Measurements from ENCODE around the gene MYL9. TPM values are rescaled to one million over a fixed set of nuclear protein-coding genes. Genes with fewer than 3 reads are reported as not detected.

The MYL9 gene
- total and polyA plus RNA-seq, 2 of the 4 experiments (the other 2 are of a cell fraction), result 97.5 to 425 TPM

GRCh38 chr20:36569847-36570429 is 28.6 kb downstream of the MYL9 start:
- ChIA-PET POLR2A (ENCODE audit: unreplicated experiment) (no interaction called here), CTCF (interaction anchor here (0.9 kb wide), 1 partner anchor 34 kb away, joined by 3 read pairs; no protein-coding TSS in a partner anchor)
- dilution Hi-C loops (cut with HindIII; ENCODE audit: low sequenced_read_pairs, unreplicated experiment), result no loop called here
- H2AK9ac ChIP-seq (replicated peaks; ENCODE audit: low read depth, low read length, poor library complexity), result no peak overlapping the region
- H3K4me3 ChIP-seq (ENCODE audit: insufficient read depth, low read depth, low read length), result no peak overlapping the region
- in situ Hi-C loops (cut with MboI; ENCODE audit: low sequenced_read_pairs), result no loop called here
- no peak overlapping the region for H3K23ac ChIP-seq (ENCODE audit: low read depth, low read length)
- no peaks in the 10 kb centered on the region for H3K27me3 ChIP-seq (ENCODE audit: control insufficient read depth, insufficient read depth, low read length)
- no peak overlapping the region for H2BK20ac ChIP-seq (ENCODE audit: low read depth, low read length)
- WGBS, 2 experiments (ENCODE audit: extremely low coverage in 2 of 2, insufficient read length in 1 of 2), result 90% methylated on average over 2 of the region's 7 CpGs; no CpG with 5 or more reads in 1 of the 2 experiments
- no peak overlapping the region for H3K9ac ChIP-seq (ENCODE audit: low read depth, low read length)
- no peak overlapping the region for H3K4me2 ChIP-seq (ENCODE audit: low read depth, low read length)
- no peaks in the 10 kb centered on the region for H3K36me3 ChIP-seq (ENCODE audit: control insufficient read depth, insufficient read depth, low read length)
- no TSS peak for BruUV-seq (replicated peaks)
- intact Hi-C loops (cut with micrococcal nuclease), result no loop called here
- H2BK5ac ChIP-seq (ENCODE audit: low read depth, low read length, poor library complexity, severe bottlenecking), result no peak overlapping the region
- ATAC-seq (ENCODE audit: low read depth) (no peak), DNase-seq (peak; percentile 65)
- peaks cover 4% of the 10 kb centered on the region for H3K9me3 ChIP-seq (ENCODE audit: control insufficient read depth, insufficient read depth, low read length)
- H3K14ac ChIP-seq (replicated peaks; ENCODE audit: low read depth, low read length), result no peak overlapping the region
- H3K56ac ChIP-seq (ENCODE audit: extremely low read depth, insufficient read depth, low read length), result no peak overlapping the region
- H4K5ac ChIP-seq (ENCODE audit: low read depth, low read length), result no peak overlapping the region
- no peak overlapping the region for H3K4ac ChIP-seq (ENCODE audit: low read depth, low read length)
- no peak overlapping the region for H2BK15ac ChIP-seq (ENCODE audit: low read depth, low read length)
- peaks cover 4 to 11% of the 10 kb centered on the region in 2 experiments; a peak in 3 of 4 replicates for H3K79me1 ChIP-seq (ENCODE audit: low read depth in 1 of 2, low read length in 2 of 2)
- no peak overlapping the region for H2BK120ac ChIP-seq (ENCODE audit: low read depth, low read length)
- peaks cover 3% of the 10 kb centered on the region; the same call in 1 of the 2 replicates for H4K20me1 ChIP-seq (ENCODE audit: insufficient read depth, low read length)
- H3K9me1 ChIP-seq (ENCODE audit: insufficient read depth, low read length), result peaks cover 10% of the 10 kb centered on the region
- H4K8ac ChIP-seq (ENCODE audit: low read depth in 2 of 2, low read length in 2 of 2), result no peak overlapping the region
- H3K4me1 ChIP-seq (ENCODE audit: control insufficient read depth, insufficient read depth, low read length), result peaks cover 6% of the 10 kb centered on the region
- H2AK5ac ChIP-seq (ENCODE audit: low read depth, low read length), result peak overlapping the region; percentile 1; the same call in 1 of the 2 replicates
- peak overlapping the region; percentile 47 for H2AFZ ChIP-seq (replicated peaks; ENCODE audit: low read length, poor library complexity)
- no peak for TF ChIP-seq RCOR1 (IDR thresholded peaks at IDR 0.05; ENCODE audit: insufficient replicate concordance, low read length)
- TF ChIP-seq SMC3 (IDR thresholded peaks at IDR 0.05; ENCODE audit: low read depth, low read length), result no peak
- no peak for TF ChIP-seq CEBPB (IDR thresholded peaks at IDR 0.05; ENCODE audit: low read depth, low read length)
- TF ChIP-seq BHLHE40 (IDR thresholded peaks at IDR 0.05; ENCODE audit: low read depth, low read length), result no peak
- no peak for TF ChIP-seq RAD21 (IDR thresholded peaks at IDR 0.05; ENCODE audit: low read length)
- TF ChIP-seq FOS (IDR thresholded peaks at IDR 0.05; ENCODE audit: low read depth, low read length), result no peak
- no peak for TF ChIP-seq CTCF (conservative IDR thresholded peaks at IDR 0.05; ENCODE audit: low read depth, low read length)
- no peak for TF ChIP-seq NFE2L2 (IDR thresholded peaks at IDR 0.05; ENCODE audit: low read depth, low read length)
- TF ChIP-seq ELK1 (IDR thresholded peaks at IDR 0.05; ENCODE audit: borderline replicate concordance, low read depth, low read length), result no peak
- TF ChIP-seq CHD1 (IDR thresholded peaks at IDR 0.05; ENCODE audit: low read depth, low read length), result no peak
- no peak for TF ChIP-seq MAZ (IDR thresholded peaks at IDR 0.05; ENCODE audit: borderline replicate concordance, low read depth, low read length)
- TF ChIP-seq RFX5 (IDR thresholded peaks at IDR 0.05; ENCODE audit: low read depth, low read length), result no peak
- no peak for TF ChIP-seq MXI1 (IDR thresholded peaks at IDR 0.05; ENCODE audit: borderline replicate concordance, low read depth, low read length)
- TF ChIP-seq USF2 (IDR thresholded peaks at IDR 0.05; ENCODE audit: low read depth, low read length), result no peak
- no peak for TF ChIP-seq POLR2A (IDR thresholded peaks at IDR 0.05; ENCODE audit: low read depth, low read length)
- no peak for TF ChIP-seq MAFK (IDR thresholded peaks at IDR 0.05; ENCODE audit: low read depth, low read length)
- no peak overlapping the region for H3K27ac ChIP-seq (ENCODE audit: insufficient read depth, low read length)
- no peak overlapping the region for H3K18ac ChIP-seq (ENCODE audit: low read depth, low read length)
- no peak overlapping the region for H4K91ac ChIP-seq (ENCODE audit: insufficient read depth, low read depth, low read length)
